Choroid plexus epithelial cell (primary cell): Measurements from ENCODE around the gene PMPCB.

Experiments
- DNase-seq: peaks from one replicate; pipeline ENCODE4 v3.0.0-alpha.2; 2010; ENCODE audit warnings: low read depth
- H3K4me3 ChIP-seq: 2 replicates; pipeline ENCODE4 v1.5.1; 2011; ENCODE audit warnings: low read depth, mild to moderate bottlenecking, control low read depth, low read length, moderate library complexity
- TF ChIP-seq, protein P1 (sequence below): conservative IDR thresholded peaks from 2 replicates; pipeline ENCODE4 v1.5.1; 2011; ENCODE audit warnings: low read depth, mild to moderate bottlenecking, control low read depth, inconsistent platforms, low read length, moderate library complexity

PMPCB gene

GRCh38 chr7:103344453-103345149 lies 47.4 kb downstream of the PMPCB start, which contains the start of gene DNAJC2:
Gene DNAJC2, minus strand, starts transcription at chr7:103344767. Its CDS starts 145 bp downstream, at chr7:103344622.
- TF ChIP-seq, protein P1, sequence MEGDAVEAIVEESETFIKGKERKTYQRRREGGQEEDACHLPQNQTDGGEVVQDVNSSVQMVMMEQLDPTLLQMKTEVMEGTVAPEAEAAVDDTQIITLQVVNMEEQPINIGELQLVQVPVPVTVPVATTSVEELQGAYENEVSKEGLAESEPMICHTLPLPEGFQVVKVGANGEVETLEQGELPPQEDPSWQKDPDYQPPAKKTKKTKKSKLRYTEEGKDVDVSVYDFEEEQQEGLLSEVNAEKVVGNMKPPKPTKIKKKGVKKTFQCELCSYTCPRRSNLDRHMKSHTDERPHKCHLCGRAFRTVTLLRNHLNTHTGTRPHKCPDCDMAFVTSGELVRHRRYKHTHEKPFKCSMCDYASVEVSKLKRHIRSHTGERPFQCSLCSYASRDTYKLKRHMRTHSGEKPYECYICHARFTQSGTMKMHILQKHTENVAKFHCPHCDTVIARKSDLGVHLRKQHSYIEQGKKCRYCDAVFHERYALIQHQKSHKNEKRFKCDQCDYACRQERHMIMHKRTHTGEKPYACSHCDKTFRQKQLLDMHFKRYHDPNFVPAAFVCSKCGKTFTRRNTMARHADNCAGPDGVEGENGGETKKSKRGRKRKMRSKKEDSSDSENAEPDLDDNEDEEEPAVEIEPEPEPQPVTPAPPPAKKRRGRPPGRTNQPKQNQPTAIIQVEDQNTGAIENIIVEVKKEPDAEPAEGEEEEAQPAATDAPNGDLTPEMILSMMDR: no peak
- H3K4me3 ChIP-seq: peak within 1 kb of the TSS; percentile 91
- DNase-seq: peak; percentile 97

DNA sequence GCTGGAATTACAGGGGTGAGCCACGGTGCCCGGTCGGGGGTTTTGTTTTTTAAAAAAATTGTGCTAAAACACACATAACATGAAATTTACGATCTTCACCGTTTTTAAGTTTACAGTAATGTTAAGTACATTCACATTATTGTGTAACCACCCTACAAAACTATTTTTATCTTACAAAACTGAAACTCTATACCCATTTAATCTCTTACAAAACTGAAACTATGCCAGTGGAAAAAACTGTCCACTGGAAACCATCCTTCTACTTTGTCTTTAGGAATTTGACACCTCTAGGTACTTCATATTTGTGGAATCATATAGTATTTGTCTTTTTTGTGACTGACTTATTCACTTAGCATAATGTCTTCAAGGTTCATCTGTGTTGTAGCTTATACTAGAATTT lies 49.2 kb downstream of the PMPCB start:
- peak; percentile 24 for DNase-seq
- TF ChIP-seq, protein P1: no peak
- no peak overlapping the region for H3K4me3 ChIP-seq

GRCh38 chr7:103347507-103348267 lies 50.5 kb downstream of the PMPCB start, which contains the start of gene PSMC2:
Gene PSMC2, plus strand, starts transcription at chr7:103347643. Its CDS starts 69 bp downstream, at chr7:103347712.
- peak; percentile 95 for DNase-seq
- H3K4me3 ChIP-seq: peak within 1 kb of the TSS; percentile 79
- TF ChIP-seq, protein P1: no peak

DNA sequence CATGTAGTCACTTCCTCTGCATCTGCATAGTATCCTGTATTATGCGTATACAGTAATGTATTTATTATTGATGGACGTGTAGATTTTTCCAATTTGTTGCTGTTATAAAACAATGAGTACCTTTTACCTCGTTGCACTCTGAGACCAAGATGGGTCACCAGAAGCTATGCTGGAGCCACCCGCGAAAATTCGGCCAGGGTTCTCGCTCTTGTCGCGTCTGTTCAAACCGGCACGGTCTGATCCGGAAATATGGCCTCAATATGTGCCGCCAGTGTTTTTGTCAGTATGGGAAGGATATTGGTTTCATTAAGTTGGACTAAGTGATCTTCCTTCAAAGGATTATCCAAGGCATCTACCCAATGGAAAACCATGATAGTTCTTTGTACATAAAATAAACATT lies 51.2 kb downstream of the PMPCB start:
- peak overlapping the region; percentile 79 for H3K4me3 ChIP-seq
- no peak for DNase-seq
- TF ChIP-seq, protein P1: no peak

GRCh38 chr7:103348959-103349358 lies 51.7 kb downstream of the PMPCB start:
- H3K4me3 ChIP-seq: peak overlapping the region; percentile 79
- TF ChIP-seq, protein P1: no peak
- DNase-seq: no peak

DNA sequence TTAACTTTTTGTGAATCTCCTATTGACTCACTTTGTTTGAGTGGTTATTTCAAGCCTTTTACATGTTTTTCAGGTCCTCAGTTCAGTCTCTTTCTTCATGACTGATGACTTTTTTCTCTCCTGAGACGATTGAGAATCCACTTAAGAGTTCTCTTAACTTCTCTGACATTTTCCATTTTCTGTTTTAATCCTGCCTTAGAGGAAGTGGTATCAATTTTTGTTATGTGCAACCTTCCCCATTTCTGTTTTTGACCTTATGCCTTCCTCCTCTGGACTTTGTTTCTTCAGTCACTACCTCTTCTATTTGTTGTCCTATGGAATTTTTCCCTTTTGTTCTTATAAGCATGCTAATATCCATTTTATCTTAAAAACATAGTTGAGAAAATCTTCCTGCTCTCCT lies 52.6 kb downstream of the PMPCB start:
- no peak overlapping the region for H3K4me3 ChIP-seq
- TF ChIP-seq, protein P1: no peak
- no peak for DNase-seq
